Measurements from ENCODE around the gene OR1L6. TPM values are rescaled to one million over a fixed set of nuclear protein-coding genes. Genes with fewer than 3 reads are reported as not detected.

Gene OR1L6
- total RNA-seq, 2 donors from 2014 or later = not detected

GRCh38 chr9:122789256-122790046 lies 47.3 kb downstream of the OR1L6 start:
- Histone ChIP-seq H3K27ac (no peak overlapping the region), H3K4me3 (no peak overlapping the region), H3K36me3 (no peaks in the 10 kb centered on the region), H3K9me3 (no peaks in the 10 kb centered on the region), H3K4me1 (no peaks in the 10 kb centered on the region), H3K9ac (ENCODE audit: low read depth in 2 of 2, low read length in 2 of 2) (no peak overlapping the region), H3K27me3 (no peaks in the 10 kb centered on the region)
- no peak for TF ChIP-seq CTCF (IDR thresholded peaks at IDR 0.05)
- no peak for DNase-seq
- intact Hi-C loops (cut with DNase I) = no loop called here

- H3K9me3 ChIP-seq = no peaks in the 10 kb centered on the region
- H3K36me3 ChIP-seq = no peaks in the 10 kb centered on the region
- TF ChIP-seq CTCF (IDR thresholded peaks at IDR 0.05) = no peak
- H3K4me3 ChIP-seq = no peak overlapping the region
- H3K27me3 ChIP-seq = no peaks in the 10 kb centered on the region
- H3K4me1 ChIP-seq = no peaks in the 10 kb centered on the region
- no peak overlapping the region for H3K27ac ChIP-seq
- intact Hi-C loops (cut with DNase I) = no loop called here
- H3K9ac ChIP-seq (ENCODE audit: low read depth in 2 of 2, low read length in 2 of 2) = no peak overlapping the region
- DNase-seq = no peak
These were observed 50.0 kb downstream of the OR1L6 start for GRCh38 chr9:122791872-122792669.

GRCh38 chr9:122797316-122798063 lies 55.4 kb downstream of the OR1L6 start:
- no peak overlapping the region for H3K9ac ChIP-seq (ENCODE audit: low read depth in 2 of 2, low read length in 2 of 2)
- H3K27ac ChIP-seq = no peak overlapping the region
- intact Hi-C loops (cut with DNase I) = no loop called here
- no peak for TF ChIP-seq CTCF (IDR thresholded peaks at IDR 0.05)
- no peaks in the 10 kb centered on the region for H3K27me3 ChIP-seq
- no peaks in the 10 kb centered on the region for H3K9me3 ChIP-seq
- H3K4me3 ChIP-seq = no peak overlapping the region
- no peaks in the 10 kb centered on the region for H3K36me3 ChIP-seq
- no peaks in the 10 kb centered on the region for H3K4me1 ChIP-seq
- DNase-seq = no peak

Other genes with a start within 250 kb of the OR1L6 start
- not detected for gene OR1J2, start 231.5 kb upstream of the OR1L6 start, total RNA-seq
- gene OR1J4, start 223.2 kb upstream of the OR1L6 start, total RNA-seq = not detected
- gene OR1N1, start 215.0 kb upstream of the OR1L6 start, total RNA-seq = not detected
- gene OR1N2, start 189.2 kb upstream of the OR1L6 start, total RNA-seq = not detected
- not detected for gene OR1L8, start 158.9 kb upstream of the OR1L6 start, total RNA-seq
- not detected for gene OR1Q1, start 127.6 kb upstream of the OR1L6 start, total RNA-seq
- gene OR1B1, start 84.7 kb upstream of the OR1L6 start, total RNA-seq = not detected
- not detected for gene OR1L1, start 80.6 kb upstream of the OR1L6 start, total RNA-seq
- gene OR1L3, start 67.2 kb upstream of the OR1L6 start, total RNA-seq = not detected
- not detected for gene OR1L4, start 18.3 kb upstream of the OR1L6 start, total RNA-seq
- gene OR5C1, start 46.6 kb downstream of the OR1L6 start, total RNA-seq = not detected
- gene OR1K1, start 57.8 kb downstream of the OR1L6 start, total RNA-seq = not detected
- gene PDCL, start 86.3 kb downstream of the OR1L6 start, total RNA-seq = 10 to 100 TPM; 14.9 to 16.2 TPM
- gene RC3H2, start 163.1 kb downstream of the OR1L6 start, total RNA-seq = 10 to 100 TPM; 34.4 to 44.9 TPM
- 1 to 10 TPM; 6.6 to 8.4 TPM for gene ZBTB6, start 171.0 kb downstream of the OR1L6 start, total RNA-seq
- gene ZBTB26, start 189.2 kb downstream of the OR1L6 start, total RNA-seq = 1 to 10 TPM; 4.3 to 6.5 TPM
- 10 to 100 TPM; 40.9 to 49.4 TPM for gene RABGAP1, start 198.7 kb downstream of the OR1L6 start, total RNA-seq